ENCODE measurements around the gene DDOST.

Gene DDOST

GRCh38 chr1:20661207-20662109, at the start of gene DDOST:
Gene DDOST (minus strand): TSS chr1:20661369. CDS start chr1:20661350, 19 bp downstream.
- peak; percentile 96 for DNase-seq

GRCh38 chr1:20710469-20711284, 49.5 kb upstream of the DDOST start:
- peak; percentile 46 for DNase-seq

GRCh38 chr1:20709868-20710267, 48.7 kb upstream of the DDOST start:
- no peak for DNase-seq

- DNase-seq, result no peak
Observed at GRCh38 chr1:20708891-20709290, 47.7 kb upstream of the DDOST start.

GRCh38 chr1:20708057-20708456, 46.9 kb upstream of the DDOST start:
- DNase-seq, result no peak

GRCh38 chr1:20706841-20707240, 45.7 kb upstream of the DDOST start:
- DNase-seq, result no peak

- DNase-seq, result no peak
Observed at GRCh38 chr1:20705203-20705755, 44.1 kb upstream of the DDOST start.

- DNase-seq, result no peak
Observed at GRCh38 chr1:20704390-20705202, 43.4 kb upstream of the DDOST start.

GRCh38 chr1:20703124-20703756, 42.1 kb upstream of the DDOST start:
- DNase-seq, result no peak

- DNase-seq, result no peak
Observed at GRCh38 chr1:20702416-20702815, 41.2 kb upstream of the DDOST start.

GRCh38 chr1:20701847-20702246, 40.7 kb upstream of the DDOST start:
- no peak for DNase-seq

GRCh38 chr1:20701446-20701845, 40.3 kb upstream of the DDOST start:
- no peak for DNase-seq

- DNase-seq, result no peak
Observed at GRCh38 chr1:20700636-20701215, 39.6 kb upstream of the DDOST start.

- DNase-seq, result no peak
Observed at GRCh38 chr1:20699558-20699957, 38.4 kb upstream of the DDOST start.

- DNase-seq, result no peak
Observed at GRCh38 chr1:20698195-20698910, 37.2 kb upstream of the DDOST start.

GRCh38 chr1:20697563-20697962, 36.4 kb upstream of the DDOST start:
- DNase-seq, result no peak

GRCh38 chr1:20696397-20697333, 35.5 kb upstream of the DDOST start:
- DNase-seq, result peak; percentile 90

GRCh38 chr1:20695515-20695914, 34.3 kb upstream of the DDOST start:
- DNase-seq, result no peak

GRCh38 chr1:20693623-20694022, 32.5 kb upstream of the DDOST start:
- DNase-seq, result no peak

GRCh38 chr1:20691872-20692271, 30.7 kb upstream of the DDOST start:
- no peak for DNase-seq
